H1 (cell line): Measurements from ENCODE around the gene CAVIN4. TPM values are rescaled to one million over a fixed set of nuclear protein-coding genes. Genes with fewer than 3 reads are reported as not detected.

Experiments used
- CTCF ChIA-PET: fragments of 300-600 bp; sonication (Branson Sonifier 250); formaldehyde crosslinking; loops from one replicate; lab custom pipeline; 2021; ENCODE audit not compliant: partially characterized antibody; lab: Charles Lee
- POLR2A ChIA-PET: fragments of 300-600 bp; sonication (Branson Sonifier 250); formaldehyde crosslinking; loops from one replicate; lab custom pipeline; 2021; ENCODE audit warnings: inconsistent platforms; ENCODE audit not compliant: partially characterized antibody; lab: Charles Lee
- DNase-seq, 2 experiments: peaks; one replicate each; pipeline versions ENCODE4 v3.0.0 to v3.0.0-alpha.2; 2010 to 2022; ENCODE audit warnings: low spot score in 2 of 2, low read depth in 1 of 2, mixed read lengths in 1 of 2
- FAIRE-seq: peaks from 2 replicates; lab custom pipeline; 2011; peaks lifted over from hg19 to GRCh38; lab: Jason Lieb, UNC
- H2AFZ ChIP-seq: 2 replicates; pipeline ENCODE4 v1.8.1; 2012; ENCODE audit warnings: low read length, inconsistent platforms
- H2AK5ac ChIP-seq: 2 replicates; pipeline ENCODE4 v1.6.1; 2013; ENCODE audit warnings: low read depth, low read length
- H2BK120ac ChIP-seq: replicated peaks from 2 replicates; pipeline ENCODE3; 2013; ENCODE audit warnings: low read depth, low read length, inconsistent platforms
- H2BK12ac ChIP-seq: 2 replicates; pipeline ENCODE4 v1.6.1; 2013; ENCODE audit warnings: low read depth, low read length
- H2BK15ac ChIP-seq: 2 replicates; pipeline ENCODE4 v1.6.1; 2013; ENCODE audit warnings: low read length
- H2BK20ac ChIP-seq: 2 replicates; pipeline ENCODE4 v1.6.1; 2013; ENCODE audit warnings: low read length
- H2BK5ac ChIP-seq: 2 replicates; pipeline ENCODE4 v1.6.1; 2013; ENCODE audit warnings: low read depth, low read length
- H3K14ac ChIP-seq: 2 replicates; pipeline ENCODE4 v1.6.1; 2013; ENCODE audit warnings: inconsistent platforms; ENCODE audit not compliant: insufficient read length
- H3K18ac ChIP-seq: 2 replicates; pipeline ENCODE4 v1.6.1; 2013; ENCODE audit warnings: low read length; ENCODE audit errors: extremely low read depth
- H3K23ac ChIP-seq: 2 replicates; pipeline ENCODE4 v1.6.1; 2013; ENCODE audit warnings: inconsistent platforms; ENCODE audit not compliant: insufficient read length
- H3K23me2 ChIP-seq: 2 replicates; pipeline ENCODE4 v1.6.1; 2013; ENCODE audit warnings: low read depth, low read length
- H3K27ac ChIP-seq: 2 replicates; pipeline ENCODE4 v1.6.1; 2011; ENCODE audit warnings: low read depth, low read length, inconsistent platforms
- H3K27me3 ChIP-seq, 4 experiments: replicated peaks in 1 of 4; 1 replicate in 1 of 4; 2 replicates in 3 of 4; pipeline versions ENCODE4 v1.6.1 to v1.8.1; 2011 to 2013; ENCODE audit warnings: low read length in 3 of 4, mild to moderate bottlenecking in 3 of 4, inconsistent platforms in 2 of 4, mixed read lengths in 2 of 4, moderate library complexity in 1 of 4; ENCODE audit not compliant: control insufficient read depth in 3 of 4, insufficient read depth in 3 of 4; ENCODE audit errors: extremely low read depth in 1 of 4
- H3K36me3 ChIP-seq, 4 experiments: 2 replicates each; pipeline versions ENCODE4 v1.6.1 to v1.8.1; 2011 to 2013; ENCODE audit warnings: mild to moderate bottlenecking in 4 of 4, low read length in 3 of 4, moderate library complexity in 2 of 4, control low read depth in 1 of 4, inconsistent platforms in 1 of 4; ENCODE audit not compliant: insufficient read depth in 4 of 4, control insufficient read depth in 2 of 4
- H3K4ac ChIP-seq: replicated peaks from 2 replicates; pipeline ENCODE3; 2013; ENCODE audit warnings: low read length, low read depth, mixed read lengths, inconsistent platforms; ENCODE audit not compliant: insufficient read length
- H3K4me1 ChIP-seq, 4 experiments: replicated peaks in 1 of 4; 1 replicate in 1 of 4; 2 replicates in 3 of 4; pipeline versions ENCODE4 v1.6.1 to v1.8.1; 2011 to 2013; ENCODE audit warnings: low read length in 3 of 4, inconsistent platforms in 2 of 4, mixed read lengths in 1 of 4; ENCODE audit not compliant: insufficient read depth in 4 of 4, control insufficient read depth in 3 of 4
- H3K4me2 ChIP-seq, 2 experiments: 2 replicates each; pipeline versions ENCODE4 v1.6.1 to v1.8.1; 2011 to 2013; ENCODE audit warnings: low read depth in 2 of 2, low read length in 2 of 2, control low read depth in 1 of 2, inconsistent platforms in 1 of 2, mild to moderate bottlenecking in 1 of 2; ENCODE audit not compliant: insufficient read depth in 1 of 2
- H3K4me3 ChIP-seq, 4 experiments: fragments of 200-600, 300-600 bp in 1 of 4; sonication (generic), shearing (Covaris generic), sonication (Bioruptor Twin) in 1 of 4; 2 replicates each; pipeline versions ENCODE4 v1.5.1 to v1.8.1; 2011 to 2016; ENCODE audit warnings: low read length in 4 of 4, low read depth in 3 of 4, control low read depth in 2 of 4, inconsistent platforms in 2 of 4, mild to moderate bottlenecking in 2 of 4, mixed read lengths in 1 of 4, moderate library complexity in 1 of 4; ENCODE audit not compliant: insufficient read depth in 2 of 4; ENCODE audit errors: extremely low read depth in 1 of 4
- H3K56ac ChIP-seq: replicated peaks from 2 replicates; pipeline ENCODE3; 2013; ENCODE audit warnings: low read depth, mild to moderate bottlenecking, mixed read lengths, low read length, inconsistent platforms; ENCODE audit not compliant: insufficient read length
- H3K79me1 ChIP-seq: 2 replicates; pipeline ENCODE4 v1.6.1; 2013; ENCODE audit warnings: low read depth, low read length, control low read depth
- H3K79me2 ChIP-seq, 2 experiments: 2 replicates each; pipeline versions ENCODE4 v1.6.1 to v1.8.1; 2012 to 2013; ENCODE audit warnings: low read length in 2 of 2, mild to moderate bottlenecking in 2 of 2, inconsistent platforms in 1 of 2; ENCODE audit not compliant: insufficient read depth in 2 of 2, control insufficient read depth in 1 of 2
- H3K9ac ChIP-seq, 4 experiments: replicated peaks in 1 of 4; 1 replicate in 1 of 4; 2 replicates in 3 of 4; pipeline versions ENCODE4 v1.6.1 to v1.8.1; 2011 to 2013; ENCODE audit warnings: low read depth in 3 of 4, low read length in 3 of 4, control low read depth in 2 of 4, mild to moderate bottlenecking in 2 of 4, moderate library complexity in 2 of 4, inconsistent platforms in 1 of 4; ENCODE audit errors: extremely low read depth in 1 of 4
- H3K9me3 ChIP-seq, 2 experiments: 2 replicates each; pipeline versions ENCODE4 v1.6.1 to v1.8.1; 2012 to 2013; ENCODE audit warnings: mild to moderate bottlenecking in 2 of 2, moderate library complexity in 2 of 2, control low read depth in 1 of 2, inconsistent platforms in 1 of 2, low read depth in 1 of 2, low read length in 1 of 2, mixed read lengths in 1 of 2; ENCODE audit not compliant: insufficient read depth in 2 of 2
- H4K20me1 ChIP-seq, 2 experiments: replicated peaks in 1 of 2; 2 replicates each; pipeline versions ENCODE3 to v1.8.1; 2011 to 2013; ENCODE audit warnings: inconsistent platforms in 2 of 2, low read length in 2 of 2, mild to moderate bottlenecking in 1 of 2; ENCODE audit not compliant: insufficient read depth in 2 of 2, control insufficient read depth in 1 of 2
- H4K5ac ChIP-seq: 2 replicates; pipeline ENCODE4 v1.6.1; 2013; ENCODE audit warnings: low read length, low read depth, mixed read lengths, inconsistent platforms; ENCODE audit not compliant: insufficient read length
- H4K8ac ChIP-seq: 2 replicates; pipeline ENCODE4 v1.8.0; 2013; ENCODE audit warnings: mild to moderate bottlenecking, moderate library complexity, low read length, inconsistent platforms; ENCODE audit not compliant: insufficient read depth; ENCODE audit errors: extremely low read depth
- H4K91ac ChIP-seq: replicated peaks from 2 replicates; pipeline ENCODE3; 2013; ENCODE audit warnings: low read length, mixed read lengths, inconsistent platforms; ENCODE audit not compliant: insufficient read length
- ATF2 ChIP-seq: IDR thresholded peaks from 2 replicates; pipeline ENCODE4 v1.6.1; 2012; ENCODE audit warnings: low read length, inconsistent platforms
- BACH1 ChIP-seq: IDR thresholded peaks from 2 replicates; pipeline ENCODE4 v1.6.1; 2012; ENCODE audit warnings: low read length, improper control_type of control experiment
- E2F6 ChIP-seq: IDR thresholded peaks from 2 replicates; pipeline ENCODE4 v1.6.1; 2012; ENCODE audit warnings: inconsistent platforms
- JUN ChIP-seq: IDR thresholded peaks from 2 replicates; pipeline ENCODE4 v1.6.1; 2011; ENCODE audit warnings: low read depth, mild to moderate bottlenecking, improper control_type of control experiment, low read length
- NRF1 ChIP-seq: IDR thresholded peaks from 2 replicates; pipeline ENCODE4 v1.6.1; 2011; ENCODE audit warnings: mild to moderate bottlenecking, low read depth, low read length, improper control_type of control experiment
- POLR2AphosphoS5 ChIP-seq: IDR thresholded peaks from 2 replicates; pipeline ENCODE4 v1.6.1; 2011; ENCODE audit warnings: low read depth, low read length
- SP2 ChIP-seq: IDR thresholded peaks from 2 replicates; pipeline ENCODE4 v1.6.1; 2012; ENCODE audit warnings: mild to moderate bottlenecking, low read length, inconsistent platforms
- WGBS, 2 experiments: shearing (Covaris generic) in 1 of 2; methylation state at CpG; one replicate each; pipeline versions ENCODE4 v1.1.6 to v1.1.7; 2013 to 2015; ENCODE audit warnings: low lambda C conversion rate in 2 of 2, mixed read lengths in 2 of 2, inconsistent platforms in 1 of 2, low coverage in 1 of 2, missing lambda C conversion rate in 1 of 2; ENCODE audit not compliant: insufficient replicate concordance in 2 of 2, insufficient coverage in 1 of 2, insufficient read length in 1 of 2; ENCODE audit errors: extremely low coverage in 1 of 2, missing lambda C conversion rate in 1 of 2; 5-methylcytosine and 5-hydroxymethylcytosine counted together
- polyA plus RNA-seq, 7 experiments: library from polyadenylated mRNA; depleted of rRNA in 3 of 7; stranded (reverse) in 5 of 7; unstranded in 2 of 7; fragments of >200 nt in 5 of 7; fragments of 200-250 nt in 2 of 7; gene quantifications; 1 replicate in 5 of 7; 2 replicates in 1 of 7; 4 replicates in 1 of 7; pipeline versions ENCODE4 v1.2.1 to v1.2.3, GENCODE V29; 2011 to 2013; ENCODE audit warnings: missing spikeins in 2 of 7, mixed read lengths in 2 of 7
- total RNA-seq: library from RNA; stranded (reverse); fragmentation: NEBNext Ultra II Directional; extraction: Animal tissue kit (Norgen Biotek cat#: 25700); gene quantifications from 2 replicates; pipeline ENCODE4 v1.2.1, GENCODE V29; 2021

Gene CAVIN4
- total and polyA plus RNA-seq, 2 of the 8 experiments (the other 6 are each of a cell fraction or from before 2014, with no cell fraction given): 2.3 to 9.1 TPM

- no peak overlapping the region for H2BK20ac ChIP-seq
- no peaks in the 10 kb centered on the region for H3K4me1 ChIP-seq
- H4K91ac ChIP-seq: no peak overlapping the region
- no peak overlapping the region for H3K4me3 ChIP-seq
- no peak overlapping the region for H2AK5ac ChIP-seq
- H3K14ac ChIP-seq: no peak overlapping the region
- no peak for FAIRE-seq
- no peak overlapping the region for H3K27ac ChIP-seq
- no peak overlapping the region for H3K4ac ChIP-seq
- H2BK120ac ChIP-seq: no peak overlapping the region
- no peak overlapping the region for H2BK15ac ChIP-seq
- no peak overlapping the region for H4K8ac ChIP-seq
- H2BK12ac ChIP-seq: no peak overlapping the region
- no peak for DNase-seq
- no peaks in the 10 kb centered on the region for H3K79me2 ChIP-seq
- no peak overlapping the region for H2BK5ac ChIP-seq
- H3K56ac ChIP-seq: no peak overlapping the region
- no peaks in the 10 kb centered on the region for H4K20me1 ChIP-seq
- no peaks in the 10 kb centered on the region for H3K27me3 ChIP-seq
- H3K9me3 ChIP-seq: no peaks in the 10 kb centered on the region
- H3K18ac ChIP-seq: no peak overlapping the region
- H3K9ac ChIP-seq: no peak overlapping the region
- no peaks in the 10 kb centered on the region for H3K23me2 ChIP-seq
- POLR2A ChIA-PET: interaction anchor here (0.9 kb wide), 1 partner anchor 241 kb away, joined by 3 read pairs; no protein-coding TSS in a partner anchor
- peaks cover 11 to 55% (median 29%) of the 10 kb centered on the region in 4 experiments; a peak in 7 of 8 replicates for H3K36me3 ChIP-seq
- TF ChIP-seq SP2 (no peak), ATF2 (no peak), JUN (no peak), NRF1 (no peak), BACH1 (no peak), POLR2AphosphoS5 (no peak; the same call in 1 of the 2 replicates), E2F6 (no peak)
- TF ChIP-seq, all 59 proteins: peak for 0
- CTCF ChIA-PET: interaction anchor here (0.6 to 3.4 kb wide), 2 partner anchors 10 to 412 kb away, joined by 5 to 14 read pairs; no protein-coding TSS in a partner anchor
- H3K4me2 ChIP-seq: no peak overlapping the region
- H2AFZ ChIP-seq: no peak overlapping the region
- WGBS, 2 experiments: 87% methylated on average over 7 of the region's 7 CpGs; no CpG with 5 or more reads in 1 of the 2 experiments
- no peaks in the 10 kb centered on the region for H3K79me1 ChIP-seq
- H4K5ac ChIP-seq: no peak overlapping the region
- no peak overlapping the region for H3K23ac ChIP-seq
These were observed 8.2 kb downstream of the CAVIN4 start for GRCh38 chr9:100586093-100586492.
